Measurements from ENCODE around the gene NETO1. TPM values are rescaled to one million over a fixed set of nuclear protein-coding genes. Genes with fewer than 3 reads are reported as not detected.

NETO1 gene
- total RNA-seq, 1 experiment from 2014 or later, result 5.9 TPM

DNA sequence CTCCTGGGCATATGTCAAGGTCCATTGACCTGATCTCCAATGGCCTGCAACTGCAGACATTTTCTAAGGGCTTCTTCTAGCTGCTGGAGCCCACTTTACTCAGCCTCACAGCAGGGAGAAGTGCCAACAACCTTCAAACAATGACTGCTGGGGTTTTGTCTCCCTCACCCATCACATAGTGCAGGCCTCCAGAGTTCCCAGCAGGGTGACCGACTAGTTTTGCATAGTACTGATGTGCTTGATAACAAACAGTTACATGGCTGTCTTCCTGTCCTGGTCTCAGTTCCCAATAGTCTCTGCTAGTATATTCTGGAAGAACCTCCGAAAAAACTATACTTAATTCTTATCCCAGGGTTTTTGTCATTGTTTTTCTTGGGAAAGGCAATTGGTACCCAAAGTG is 10.4 kb upstream of the NETO1 start:
- Histone ChIP-seq H4K5ac (ENCODE audit: insufficient read length, low read depth, low read length) (no peak overlapping the region), H3K4me2 (ENCODE audit: insufficient read depth, insufficient read length, low read length) (no peak overlapping the region), H3K4ac (ENCODE audit: low read depth, low read length) (no peak overlapping the region), H4K91ac (ENCODE audit: insufficient read length, low read depth, low read length) (no peak overlapping the region), H3K4me1 (ENCODE audit: insufficient read depth, low read length) (peaks cover 2% of the 10 kb centered on the region; the same call in 1 of the 2 replicates), H3K79me1 (ENCODE audit: insufficient read depth, low read depth, low read length, poor library complexity, severe bottlenecking) (no peaks in the 10 kb centered on the region), H3K9me3 (ENCODE audit: control insufficient read depth, low read depth, low read length) (no peaks in the 10 kb centered on the region), H4K8ac (replicated peaks; ENCODE audit: insufficient read length, low read depth, low read length) (no peak overlapping the region), H3K27me3 (ENCODE audit: insufficient read depth, low read length) (no peaks in the 10 kb centered on the region), H2AK5ac (ENCODE audit: insufficient read length, low read length) (no peak overlapping the region), H3K14ac (ENCODE audit: insufficient read depth, low read length) (no peak overlapping the region), H2BK5ac (ENCODE audit: insufficient read length, low read length) (no peak overlapping the region), H2BK15ac (ENCODE audit: low read depth, low read length) (no peak overlapping the region), H3K23ac (ENCODE audit: insufficient read length, low read depth, low read length) (no peak overlapping the region), H4K20me1 (ENCODE audit: control insufficient read depth, insufficient read depth, insufficient read length) (no peaks in the 10 kb centered on the region), H3K79me2 (ENCODE audit: insufficient read depth, low read length) (no peaks in the 10 kb centered on the region), H3K18ac (ENCODE audit: insufficient read length, low read depth, low read length) (no peak overlapping the region), H2BK20ac (ENCODE audit: low read depth, low read length, poor library complexity, severe bottlenecking) (no peak overlapping the region), H3K27ac (ENCODE audit: insufficient read length, low read depth, low read length) (no peak overlapping the region), H3K9ac (ENCODE audit: extremely low read depth, insufficient read length, low read length) (no peak overlapping the region), H3T11ph (ENCODE audit: low read length) (no peak overlapping the region), H2BK120ac (ENCODE audit: low read depth, low read length, poor library complexity, severe bottlenecking) (no peak overlapping the region), H2AFZ (ENCODE audit: low read length) (no peak overlapping the region), H2BK12ac (ENCODE audit: insufficient read length, low read depth, low read length) (no peak overlapping the region), H3K56ac (ENCODE audit: insufficient read length, low read depth, low read length) (no peak overlapping the region), H3K23me2 (ENCODE audit: insufficient read length, low read depth, low read length, poor library complexity, severe bottlenecking) (no peaks in the 10 kb centered on the region)
- no peaks in the 10 kb centered on the region for H3K9me3 Mint-ChIP-seq
- TF ChIP-seq, protein P1, sequence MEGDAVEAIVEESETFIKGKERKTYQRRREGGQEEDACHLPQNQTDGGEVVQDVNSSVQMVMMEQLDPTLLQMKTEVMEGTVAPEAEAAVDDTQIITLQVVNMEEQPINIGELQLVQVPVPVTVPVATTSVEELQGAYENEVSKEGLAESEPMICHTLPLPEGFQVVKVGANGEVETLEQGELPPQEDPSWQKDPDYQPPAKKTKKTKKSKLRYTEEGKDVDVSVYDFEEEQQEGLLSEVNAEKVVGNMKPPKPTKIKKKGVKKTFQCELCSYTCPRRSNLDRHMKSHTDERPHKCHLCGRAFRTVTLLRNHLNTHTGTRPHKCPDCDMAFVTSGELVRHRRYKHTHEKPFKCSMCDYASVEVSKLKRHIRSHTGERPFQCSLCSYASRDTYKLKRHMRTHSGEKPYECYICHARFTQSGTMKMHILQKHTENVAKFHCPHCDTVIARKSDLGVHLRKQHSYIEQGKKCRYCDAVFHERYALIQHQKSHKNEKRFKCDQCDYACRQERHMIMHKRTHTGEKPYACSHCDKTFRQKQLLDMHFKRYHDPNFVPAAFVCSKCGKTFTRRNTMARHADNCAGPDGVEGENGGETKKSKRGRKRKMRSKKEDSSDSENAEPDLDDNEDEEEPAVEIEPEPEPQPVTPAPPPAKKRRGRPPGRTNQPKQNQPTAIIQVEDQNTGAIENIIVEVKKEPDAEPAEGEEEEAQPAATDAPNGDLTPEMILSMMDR (conservative IDR thresholded peaks at IDR 0.05), result no peak
- H3K27me3 Mint-ChIP-seq (ENCODE audit: low read depth), result 0 out of 2 replicates have a peak, but pooled peaks cover 2% of the 10 kb centered on the region
- H3K27ac Mint-ChIP-seq, result no peak overlapping the region
- WGBS (ENCODE audit: extremely low coverage, insufficient read length, low lambda C conversion rate), result no CpG with 5 or more reads among the region's 2 CpGs
- no peak overlapping the region for H3K4me3 Mint-ChIP-seq
- no peak for DNase-seq
- no peaks in the 10 kb centered on the region for H3K36me3 Mint-ChIP-seq (ENCODE audit: insufficient read depth in 1 of 3, low read depth in 3 of 3)
- H3K4me1 Mint-ChIP-seq, result peaks cover 10 to 11% of the 10 kb centered on the region in 2 experiments
